ENCODE results near the gene SEC63.
"Not testable (repeated sequence)": the region's sequence is repeated elsewhere in the genome, so short reads cannot be mapped to it uniquely, and the experiment has no call there.

The SEC63 gene

GRCh38 chr6:107894809-107895396 is 63.1 kb downstream of the SEC63 start:
- in situ Hi-C loops (cut with MboI; ENCODE audit: low pct_unique_long_range_greater_than_20kb, low sequenced_read_pairs, unreplicated experiment): no loop called here
- TF ChIP-seq CTCF (IDR thresholded peaks at IDR 0.05; ENCODE audit: extremely low read depth, insufficient read depth, missing control alignments): no peak
- DNase-seq (ENCODE audit: low spot score): no peak

- DNase-seq (ENCODE audit: low spot score); in situ Hi-C loops (cut with MboI; ENCODE audit: low pct_unique_long_range_greater_than_20kb, low sequenced_read_pairs, unreplicated experiment): not testable (repeated sequence)
These were observed 67.6 kb downstream of the SEC63 start for GRCh38 chr6:107890431-107890830.

GRCh38 chr6:107885950-107886349 is 72.1 kb downstream of the SEC63 start:
- in situ Hi-C loops (cut with MboI; ENCODE audit: low pct_unique_long_range_greater_than_20kb, low sequenced_read_pairs, unreplicated experiment); DNase-seq (ENCODE audit: low spot score): not testable (repeated sequence)

- no peak for TF ChIP-seq CTCF (IDR thresholded peaks at IDR 0.05; ENCODE audit: extremely low read depth, insufficient read depth, missing control alignments)
- in situ Hi-C loops (cut with MboI; ENCODE audit: low pct_unique_long_range_greater_than_20kb, low sequenced_read_pairs, unreplicated experiment): no loop called here
These were observed 78.1 kb downstream of the SEC63 start for GRCh38 chr6:107879941-107880340.

GRCh38 chr6:107877968-107878367 is 80.0 kb downstream of the SEC63 start:
- no peak for TF ChIP-seq CTCF (IDR thresholded peaks at IDR 0.05; ENCODE audit: extremely low read depth, insufficient read depth, missing control alignments)
- in situ Hi-C loops (cut with MboI; ENCODE audit: low pct_unique_long_range_greater_than_20kb, low sequenced_read_pairs, unreplicated experiment): no loop called here
- peak; percentile 23 for DNase-seq (ENCODE audit: low spot score)

More at GRCh38 chr6:107879941-107880340, 78.1 kb downstream of the SEC63 start:
- DNase-seq (ENCODE audit: low spot score): no peak

GRCh38 chr6:107871976-107872375 is 86.0 kb downstream of the SEC63 start:
- in situ Hi-C loops (cut with MboI; ENCODE audit: low pct_unique_long_range_greater_than_20kb, low sequenced_read_pairs, unreplicated experiment): no loop called here
- no peak for DNase-seq (ENCODE audit: low spot score)
- TF ChIP-seq CTCF (IDR thresholded peaks at IDR 0.05; ENCODE audit: extremely low read depth, insufficient read depth, missing control alignments): no peak

GRCh38 chr6:107871512-107871911 is 86.5 kb downstream of the SEC63 start:
- in situ Hi-C loops (cut with MboI; ENCODE audit: low pct_unique_long_range_greater_than_20kb, low sequenced_read_pairs, unreplicated experiment); DNase-seq (ENCODE audit: low spot score): not testable (repeated sequence)

GRCh38 chr6:107871016-107871415 is 87.0 kb downstream of the SEC63 start:
- in situ Hi-C loops (cut with MboI; ENCODE audit: low pct_unique_long_range_greater_than_20kb, low sequenced_read_pairs, unreplicated experiment): no loop called here
- DNase-seq (ENCODE audit: low spot score): no peak
- no peak for TF ChIP-seq CTCF (IDR thresholded peaks at IDR 0.05; ENCODE audit: extremely low read depth, insufficient read depth, missing control alignments)
